Measurements from ENCODE around the gene PRMT1. TPM values are rescaled to one million over a fixed set of nuclear protein-coding genes. Genes with fewer than 3 reads are reported as not detected.

PRMT1 gene
- total RNA-seq, 1 experiment from 2014 or later: 505 TPM

DNA sequence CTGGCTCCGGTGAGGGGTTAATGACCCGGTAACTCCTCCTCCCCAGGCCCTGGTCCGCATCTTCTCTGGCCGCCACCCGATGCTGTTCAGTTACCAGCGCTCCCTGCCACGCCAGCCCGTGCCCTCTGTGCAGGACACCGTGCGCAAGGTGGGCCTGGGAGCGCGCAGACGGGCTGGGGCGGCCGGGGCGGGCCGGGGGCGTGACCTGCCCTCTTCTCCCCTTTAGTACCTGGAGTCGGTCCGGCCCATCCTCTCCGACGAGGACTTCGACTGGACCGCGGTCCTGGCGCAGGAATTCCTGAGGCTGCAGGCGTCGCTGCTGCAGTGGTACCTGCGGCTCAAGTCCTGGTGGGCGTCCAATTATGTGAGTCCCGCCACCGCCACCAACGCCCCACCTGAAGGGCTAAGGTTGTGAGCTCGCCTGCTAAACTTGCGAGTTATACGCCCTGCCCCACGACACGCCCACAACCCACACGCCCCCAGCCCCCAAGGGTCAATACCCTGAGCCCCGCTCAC lies 24.3 kb downstream of the PRMT1 start:
- H4K91ac ChIP-seq (ENCODE audit: insufficient read length, low read depth, low read length): no peak overlapping the region
- H2AK5ac ChIP-seq (ENCODE audit: insufficient read length, low read length): no peak overlapping the region
- no peaks in the 10 kb centered on the region for H3K27me3 ChIP-seq (ENCODE audit: insufficient read depth, low read length)
- 100% methylated on average over 1 of the region's 40 CpGs for WGBS (ENCODE audit: extremely low coverage, insufficient read length, low lambda C conversion rate)
- H3K18ac ChIP-seq (ENCODE audit: insufficient read length, low read depth, low read length): no peak overlapping the region
- TF ChIP-seq, protein P1, sequence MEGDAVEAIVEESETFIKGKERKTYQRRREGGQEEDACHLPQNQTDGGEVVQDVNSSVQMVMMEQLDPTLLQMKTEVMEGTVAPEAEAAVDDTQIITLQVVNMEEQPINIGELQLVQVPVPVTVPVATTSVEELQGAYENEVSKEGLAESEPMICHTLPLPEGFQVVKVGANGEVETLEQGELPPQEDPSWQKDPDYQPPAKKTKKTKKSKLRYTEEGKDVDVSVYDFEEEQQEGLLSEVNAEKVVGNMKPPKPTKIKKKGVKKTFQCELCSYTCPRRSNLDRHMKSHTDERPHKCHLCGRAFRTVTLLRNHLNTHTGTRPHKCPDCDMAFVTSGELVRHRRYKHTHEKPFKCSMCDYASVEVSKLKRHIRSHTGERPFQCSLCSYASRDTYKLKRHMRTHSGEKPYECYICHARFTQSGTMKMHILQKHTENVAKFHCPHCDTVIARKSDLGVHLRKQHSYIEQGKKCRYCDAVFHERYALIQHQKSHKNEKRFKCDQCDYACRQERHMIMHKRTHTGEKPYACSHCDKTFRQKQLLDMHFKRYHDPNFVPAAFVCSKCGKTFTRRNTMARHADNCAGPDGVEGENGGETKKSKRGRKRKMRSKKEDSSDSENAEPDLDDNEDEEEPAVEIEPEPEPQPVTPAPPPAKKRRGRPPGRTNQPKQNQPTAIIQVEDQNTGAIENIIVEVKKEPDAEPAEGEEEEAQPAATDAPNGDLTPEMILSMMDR (conservative IDR thresholded peaks at IDR 0.05): no peak
- DNase-seq: peak; percentile 54
- H3K4ac ChIP-seq (ENCODE audit: low read depth, low read length): no peak overlapping the region
- H3K4me2 ChIP-seq (ENCODE audit: insufficient read depth, insufficient read length, low read length): no peak overlapping the region
- no peaks in the 10 kb centered on the region for H3K79me2 ChIP-seq (ENCODE audit: insufficient read depth, low read length)
- Mint-ChIP-seq H3K4me1 (no peaks in the 10 kb centered on the region), H3K9me3 (no peaks in the 10 kb centered on the region), H3K27ac (peak overlapping the region in 2 of 3 experiments; percentile 79 to 87; a peak in 2 of 7 replicates), H3K4me3 (no peak overlapping the region; a peak in 1 of 5 replicates), H3K27me3 (ENCODE audit: low read depth) (no peaks in the 10 kb centered on the region; the same call in 1 of the 2 replicates), H3K36me3 (ENCODE audit: insufficient read depth in 1 of 3, low read depth in 3 of 3) (peaks cover 19 to 47% (median 42%) of the 10 kb centered on the region in 3 experiments)
- no peaks in the 10 kb centered on the region for H3K9me3 ChIP-seq (ENCODE audit: control insufficient read depth, low read depth, low read length)
- H3K23me2 ChIP-seq (ENCODE audit: insufficient read length, low read depth, low read length, poor library complexity, severe bottlenecking): no peaks in the 10 kb centered on the region
- no peak overlapping the region for H3K23ac ChIP-seq (ENCODE audit: insufficient read length, low read depth, low read length)
- no peak overlapping the region for H3K56ac ChIP-seq (ENCODE audit: insufficient read length, low read depth, low read length)
- no peak overlapping the region for H2BK20ac ChIP-seq (ENCODE audit: low read depth, low read length, poor library complexity, severe bottlenecking)
- H3K4me1 ChIP-seq (ENCODE audit: insufficient read depth, low read length): no peaks in the 10 kb centered on the region
- no peak overlapping the region for H3T11ph ChIP-seq (ENCODE audit: low read length)
- H3K9ac ChIP-seq (ENCODE audit: extremely low read depth, insufficient read length, low read length): no peak overlapping the region
- H2BK5ac ChIP-seq (ENCODE audit: insufficient read length, low read length): no peak overlapping the region
- no peak overlapping the region for H3K14ac ChIP-seq (ENCODE audit: insufficient read depth, low read length)
- H4K5ac ChIP-seq (ENCODE audit: insufficient read length, low read depth, low read length): no peak overlapping the region
- no peak overlapping the region for H2BK12ac ChIP-seq (ENCODE audit: insufficient read length, low read depth, low read length)
- H2BK15ac ChIP-seq (ENCODE audit: low read depth, low read length): no peak overlapping the region
- no peak overlapping the region for H4K8ac ChIP-seq (replicated peaks; ENCODE audit: insufficient read length, low read depth, low read length)
- no peaks in the 10 kb centered on the region for H3K79me1 ChIP-seq (ENCODE audit: insufficient read depth, low read depth, low read length, poor library complexity, severe bottlenecking)
- H2BK120ac ChIP-seq (ENCODE audit: low read depth, low read length, poor library complexity, severe bottlenecking): no peak overlapping the region
- H2AFZ ChIP-seq (ENCODE audit: low read length): no peak overlapping the region
- no peaks in the 10 kb centered on the region for H4K20me1 ChIP-seq (ENCODE audit: control insufficient read depth, insufficient read depth, insufficient read length)
- no peak overlapping the region for H3K27ac ChIP-seq (ENCODE audit: insufficient read length, low read depth, low read length)

Measured in H9 (cell line).